ENCODE data around the gene DTHD1.

GRCh38 chr4:36310216-36310615 is 28.8 kb downstream of the DTHD1 start:
- TF ChIP-seq, protein P1, sequence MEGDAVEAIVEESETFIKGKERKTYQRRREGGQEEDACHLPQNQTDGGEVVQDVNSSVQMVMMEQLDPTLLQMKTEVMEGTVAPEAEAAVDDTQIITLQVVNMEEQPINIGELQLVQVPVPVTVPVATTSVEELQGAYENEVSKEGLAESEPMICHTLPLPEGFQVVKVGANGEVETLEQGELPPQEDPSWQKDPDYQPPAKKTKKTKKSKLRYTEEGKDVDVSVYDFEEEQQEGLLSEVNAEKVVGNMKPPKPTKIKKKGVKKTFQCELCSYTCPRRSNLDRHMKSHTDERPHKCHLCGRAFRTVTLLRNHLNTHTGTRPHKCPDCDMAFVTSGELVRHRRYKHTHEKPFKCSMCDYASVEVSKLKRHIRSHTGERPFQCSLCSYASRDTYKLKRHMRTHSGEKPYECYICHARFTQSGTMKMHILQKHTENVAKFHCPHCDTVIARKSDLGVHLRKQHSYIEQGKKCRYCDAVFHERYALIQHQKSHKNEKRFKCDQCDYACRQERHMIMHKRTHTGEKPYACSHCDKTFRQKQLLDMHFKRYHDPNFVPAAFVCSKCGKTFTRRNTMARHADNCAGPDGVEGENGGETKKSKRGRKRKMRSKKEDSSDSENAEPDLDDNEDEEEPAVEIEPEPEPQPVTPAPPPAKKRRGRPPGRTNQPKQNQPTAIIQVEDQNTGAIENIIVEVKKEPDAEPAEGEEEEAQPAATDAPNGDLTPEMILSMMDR (IDR thresholded peaks at IDR 0.05) = no peak
- TF ChIP-seq POLR2A (IDR thresholded peaks at IDR 0.05) = no peak
